K562 (cell line): Measurements from ENCODE around the gene ITGA1. TPM values are rescaled to one million over a fixed set of nuclear protein-coding genes. Genes with fewer than 3 reads are reported as not detected.

Experiments used
- ATAC-seq: fragments of 200-7000 bp; cut with Tn5 transposase; 3 replicates; pipeline ENCODE4 v1.9.1; 2020; ENCODE audit warnings: moderate library complexity
- BruUV-seq: library from RNA; stranded (reverse); fragments of 400-500 nt; replicated peaks from 2 replicates; lab custom pipeline; 2021; lab: Mats Ljungman, UMichigan
- CTCF ChIA-PET: fragments of 300-600 bp; formaldehyde crosslinking; extraction: SDS; loops from one replicate; lab custom pipeline; 2021; ENCODE audit warnings: low intra/inter-chr PET ratio; lab: Yijun Ruan, JAX
- POLR2A ChIA-PET: fragments of 300-600, 350-650 bp; sonication (Branson Sonifier 250); formaldehyde crosslinking; extraction: SDS; loops from one replicate; lab custom pipeline; 2021; ENCODE audit warnings: antibody characterized with exemption, inconsistent platforms; lab: Yijun Ruan, JAX
- DNase-seq, 4 experiments: peaks; one replicate each; pipeline versions ENCODE4 v3.0.0 to v3.0.0-alpha.2; 2011 to 2018; ENCODE audit warnings: low spot score in 3 of 4, mixed read lengths in 3 of 4; ENCODE audit errors: extremely low read depth in 1 of 4
- FAIRE-seq: peaks from 2 replicates; lab custom pipeline; 2011; peaks lifted over from hg19 to GRCh38; lab: Jason Lieb, UNC
- H2AFZ ChIP-seq: 2 replicates; pipeline ENCODE4 v1.6.0; 2011; ENCODE audit warnings: low read depth, low read length, control low read depth, inconsistent platforms
- H3K27ac ChIP-seq: fragments of 200-600 bp; 3 replicates; pipeline ENCODE4 v1.8.0; 2011; ENCODE audit warnings: low read depth, mild to moderate bottlenecking, control low read depth, inconsistent platforms, low read length, moderate library complexity, mixed read lengths; ENCODE audit errors: extremely low read depth
- H3K27me3 ChIP-seq, 2 experiments: fragments of 300-600 bp in 1 of 2; 2 replicates in 1 of 2; 3 replicates in 1 of 2; pipeline versions ENCODE4 v1.6.0 to v1.8.0; 2011; ENCODE audit warnings: inconsistent platforms in 2 of 2, low read length in 2 of 2, mild to moderate bottlenecking in 1 of 2, mixed read lengths in 1 of 2, moderate library complexity in 1 of 2; ENCODE audit not compliant: control insufficient read depth in 2 of 2, insufficient read depth in 2 of 2
- H3K36me3 ChIP-seq: fragments of 300-600 bp; 3 replicates; pipeline ENCODE4 v1.8.0; 2011; ENCODE audit warnings: mild to moderate bottlenecking, low read length, inconsistent platforms; ENCODE audit not compliant: control insufficient read depth, insufficient read depth
- H3K4me1 ChIP-seq, 2 experiments: fragments of 200-600 bp in 1 of 2; replicated peaks in 1 of 2; 2 replicates in 1 of 2; 3 replicates in 1 of 2; pipeline versions ENCODE4 v1.5.1 to v1.8.0; 2011; ENCODE audit warnings: inconsistent platforms in 2 of 2, low read length in 2 of 2, mild to moderate bottlenecking in 1 of 2, mixed read lengths in 1 of 2, moderate library complexity in 1 of 2; ENCODE audit not compliant: control insufficient read depth in 2 of 2, insufficient read depth in 2 of 2
- H3K4me2 ChIP-seq: 2 replicates; pipeline ENCODE4 v1.6.1; 2011; ENCODE audit warnings: low read length, control low read depth, inconsistent platforms, mixed read lengths; ENCODE audit not compliant: insufficient read depth
- H3K4me3 ChIP-seq: fragments of 200-600 bp; sonication (generic), shearing (Covaris generic); 2 replicates; pipeline ENCODE4 v1.5.1; 2016; ENCODE audit warnings: control low read depth, inconsistent platforms
- H3K79me2 ChIP-seq: fragments of 200-600 bp; 3 replicates; pipeline ENCODE4 v1.8.0; 2011; ENCODE audit warnings: low read length, inconsistent platforms; ENCODE audit not compliant: control insufficient read depth, insufficient read depth
- H3K9ac ChIP-seq, 2 experiments: 2 replicates each; pipeline versions ENCODE4 v1.6.0 to v1.6.1; 2011; ENCODE audit warnings: low read depth in 2 of 2, low read length in 2 of 2, control low read depth in 1 of 2, inconsistent platforms in 1 of 2, mild to moderate bottlenecking in 1 of 2, mixed read lengths in 1 of 2; ENCODE audit not compliant: insufficient read depth in 1 of 2
- H3K9me1 ChIP-seq: one replicate; pipeline ENCODE4 v1.6.0; 2011; ENCODE audit warnings: inconsistent platforms, mild to moderate bottlenecking, low read length, moderate library complexity; ENCODE audit not compliant: control insufficient read depth, insufficient read depth
- H3K9me3 ChIP-seq: replicated peaks from 2 replicates; pipeline ENCODE4 v1.5.1; 2011; ENCODE audit warnings: low read depth, low read length, inconsistent platforms; ENCODE audit not compliant: control insufficient read depth, insufficient read depth
- H4K20me1 ChIP-seq: replicated peaks from 2 replicates; pipeline ENCODE4 v1.6.1; 2011; ENCODE audit warnings: low read length, inconsistent platforms, mixed read lengths; ENCODE audit not compliant: control insufficient read depth, insufficient read depth
- BHLHE40 ChIP-seq: IDR thresholded peaks from 2 replicates; pipeline ENCODE4 v1.6.1; 2011; ENCODE audit warnings: low read length, improper control_type of control experiment
- BRD9 ChIP-seq: fragments of 450-650 bp; IDR thresholded peaks from 2 replicates; pipeline ENCODE4 v1.6.1; 2018; ENCODE audit warnings: low read depth; ENCODE audit not compliant: partially characterized antibody
- DACH1 ChIP-seq: fragments of 450-650 bp; IDR thresholded peaks from 2 replicates; pipeline ENCODE4 v1.6.1; 2018; ENCODE audit not compliant: partially characterized antibody
- FOXM1 ChIP-seq, 2 experiments: fragments of 450-650 bp in 1 of 2; sonication (generic) in 1 of 2; formaldehyde crosslinking in 1 of 2; IDR thresholded peaks; 2 replicates each; pipeline versions ENCODE4 v1.6.1 to v1.9.0; 2017 to 2022; ENCODE audit warnings: low read depth in 2 of 2, mild to moderate bottlenecking in 2 of 2, missing genetic modification reagents in 1 of 2, moderate library complexity in 1 of 2
- KAT7 ChIP-seq: sonication (generic); formaldehyde crosslinking; IDR thresholded peaks from 2 replicates; pipeline ENCODE4 v1.8.0; 2022; ENCODE audit warnings: missing genetic modification reagents, mild to moderate bottlenecking, borderline replicate concordance
- MXI1 ChIP-seq: IDR thresholded peaks from 2 replicates; pipeline ENCODE4 v1.6.1; 2011; ENCODE audit warnings: low read depth, mild to moderate bottlenecking, improper control_type of control experiment, low read length
- MYC ChIP-seq, 2 experiments: fragments of 250-450 bp in 1 of 2; sonication (Bioruptor Pico) in 1 of 2; IDR thresholded peaks; 2 replicates each; pipeline versions ENCODE4 v1.5.1 to v1.6.1; 2012 to 2021; ENCODE audit warnings: low read depth in 2 of 2, borderline replicate concordance in 1 of 2, improper control_type of control experiment in 1 of 2, low read length in 1 of 2, mild to moderate bottlenecking in 1 of 2, moderate library complexity in 1 of 2
- SAP30 ChIP-seq: fragments of 200-600 bp; sonication (generic); IDR thresholded peaks from 2 replicates; pipeline ENCODE4 v1.6.1; 2012; ENCODE audit warnings: borderline replicate concordance, low read depth, mild to moderate bottlenecking, moderate library complexity, low read length, control low read depth, inconsistent platforms; ENCODE audit not compliant: insufficient read depth, poor library complexity, severe bottlenecking
- SIN3A ChIP-seq, 2 experiments: fragments of 150-350 bp in 1 of 2; IDR thresholded peaks; 2 replicates each; pipeline ENCODE4 v1.6.1; 2011 to 2016; ENCODE audit warnings: borderline replicate concordance in 2 of 2, low read depth in 2 of 2, low read length in 2 of 2, mild to moderate bottlenecking in 2 of 2, moderate library complexity in 2 of 2; ENCODE audit not compliant: control insufficient read depth in 1 of 2
- SMAD4 ChIP-seq: fragments of 250-450 bp; sonication (Bioruptor Pico); conservative IDR thresholded peaks from 2 replicates; pipeline ENCODE4 v1.8.0; 2021; ENCODE audit warnings: inconsistent platforms, mild to moderate bottlenecking, moderate library complexity
- SMARCA4 ChIP-seq: fragments of 450-650 bp; IDR thresholded peaks from 2 replicates; pipeline ENCODE4 v1.6.1; 2016
- ZNF12 ChIP-seq: sonication (generic); formaldehyde crosslinking; IDR thresholded peaks from 2 replicates; pipeline ENCODE4 v1.4.0; 2020; ENCODE audit warnings: mild to moderate bottlenecking, missing genetic modification reagents
- WGBS: fragments of 100-300 bp; shearing (Covaris generic); methylation state at CpG from one replicate; pipeline ENCODE4 v1.1.6; 2016; ENCODE audit warnings: low coverage, mixed read lengths; ENCODE audit not compliant: insufficient coverage; ENCODE audit errors: missing lambda C conversion rate; 5-methylcytosine and 5-hydroxymethylcytosine counted together
- in situ Hi-C: fragments of 300-500 bp; cut with MboI; formaldehyde crosslinking; loops from 4 replicates; pipeline ENCODE4 v1.15.0; 2018; ENCODE audit warnings: inconsistent platforms, mixed read lengths
- intact Hi-C: fragments of 100-400 bp; cut with micrococcal nuclease; formaldehyde crosslinking; loops from 2 replicates; pipeline ENCODE4 v1.14.2; 2022
- polyA plus RNA-seq, 8 experiments: library from polyadenylated mRNA; depleted of rRNA in 4 of 8; stranded (reverse) in 5 of 8; unstranded in 3 of 8; fragments of >200 nt; fragmentation: Nextera tagmentation in 2 of 8; fragmentation: Illumina TruSeq in 1 of 8; extraction: Ambion mirVana in 2 of 8; extraction: Trizol in 1 of 8; gene quantifications; 2 replicates each; pipeline versions ENCODE4 v1.2.1 to v1.2.3, GENCODE V29; 2011 to 2014; ENCODE audit warnings: inconsistent platforms in 1 of 8, missing spikeins in 1 of 8
- total RNA-seq, 7 experiments: library from RNA; depleted of rRNA in 6 of 7; stranded (reverse); fragments of >200 nt in 6 of 7; fragmentation: Illumina TruSeq in 2 of 7; extraction: Trizol in 2 of 7; gene quantifications; 2 replicates each; pipeline versions ENCODE4 v1.2.1 to v1.2.3, GENCODE V29; 2011 to 2021; ENCODE audit warnings: low replicate concordance in 1 of 7
- TF ChIP-seq, protein P1 (sequence below): sonication (generic); IDR thresholded peaks from 2 replicates; pipeline ENCODE4 v1.6.1; 2016

The ITGA1 gene
- total and polyA plus RNA-seq, 9 of the 15 experiments (the other 6 are each of a cell fraction or from before 2014, with no cell fraction given) = 0.04 to 0.22 TPM; not detected in 7

DNA sequence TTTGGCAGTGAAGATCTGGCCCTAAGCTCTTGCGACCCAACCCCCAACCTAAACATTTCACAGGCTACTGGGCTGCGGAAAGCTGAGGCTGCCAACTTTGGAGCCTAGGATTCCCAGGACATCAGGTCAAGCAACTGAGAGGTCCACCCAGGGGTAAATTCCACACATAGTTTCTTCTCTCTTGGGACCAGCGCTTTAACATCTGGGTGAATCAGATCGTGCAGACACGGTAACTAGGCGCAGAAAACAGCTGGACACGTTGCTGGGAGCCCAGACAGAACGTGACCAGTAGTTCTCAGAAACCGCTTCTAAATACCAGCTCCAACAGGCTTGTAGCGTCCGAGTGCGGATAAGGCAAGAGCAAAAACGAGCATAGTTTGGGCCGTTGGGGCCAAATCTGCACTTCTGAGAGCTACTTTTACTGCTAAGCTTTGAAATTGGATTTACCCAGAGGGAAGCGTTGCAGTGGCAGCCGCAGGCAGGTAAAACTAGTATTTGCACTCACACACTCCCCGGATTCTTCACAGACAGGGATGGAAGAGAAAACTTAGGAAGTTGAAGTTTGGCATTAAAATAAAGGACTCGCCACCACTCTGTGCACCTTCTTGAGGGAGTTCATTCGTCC lies 11.8 kb downstream of the ITGA1 start:
- Histone ChIP-seq H3K36me3 (peaks cover 27% of the 10 kb centered on the region), H3K27me3 (no peaks in the 10 kb centered on the region), H3K4me3 (peak overlapping the region; percentile 65), H2AFZ (peak overlapping the region; percentile 97), H3K4me2 (peak overlapping the region; percentile 99), H3K4me1 (peaks cover 0 to 10% of the 10 kb centered on the region in 2 experiments; a peak in 4 of 5 replicates), H3K79me2 (peaks cover 49% of the 10 kb centered on the region), H3K9me3 (no peaks in the 10 kb centered on the region), H3K27ac (peak overlapping the region; percentile 95; the same call in 2 of the 3 replicates), H3K9me1 (peaks cover 4% of the 10 kb centered on the region), H3K9ac (peak overlapping the region; percentile 90 to 94), H4K20me1 (peaks cover 16% of the 10 kb centered on the region)
- TSS peak; percentile 92 for BruUV-seq
- ATAC-seq = peak; percentile 25
- DNase-seq = peak in 3 of 4 experiments; percentile 12 to 48 (median 27)
- POLR2A ChIA-PET = interaction anchor here (1.0 to 1.6 kb wide), 6 partner anchors 9 to 1511 kb away, joined by 3 to 7 read pairs (median 4); partner anchors contain the start of genes ARL15, ITGA1 and PELO
- WGBS = 2% methylated on average over 19 of the region's 19 CpGs
- intact Hi-C loops = no loop called here
- CTCF ChIA-PET = no interaction called here
- FAIRE-seq = peak; percentile 74
- in situ Hi-C loops = no loop called here
- TF ChIP-seq SMARCA4 (0 out of 2 replicates have a peak, but pooled peaks have one; percentile 11), MYC (IDR thresholded peaks at IDR 0.05; ENCODE audit: low read depth, low read length) (no peak), MYC (CRISPR knock-in tag; IDR thresholded peaks at IDR 0.05; ENCODE audit: borderline replicate concordance, low read depth) (no peak), BHLHE40 (peak; percentile 78), SMAD4 (CRISPR knock-in tag) (no peak), FOXM1 (IDR thresholded peaks at IDR 0.05; ENCODE audit: low read depth) (no peak), FOXM1 (CRISPR knock-in tag; IDR thresholded peaks at IDR 0.05; ENCODE audit: low read depth) (no peak), ZNF12 (CRISPR knock-in tag) (no peak), SIN3A (IDR thresholded peaks at IDR 0.05; ENCODE audit: borderline replicate concordance in 2 of 2, control insufficient read depth in 1 of 2, low read depth in 2 of 2, low read length in 2 of 2) (peak in 1 of 2 experiments; percentile 63; a peak in 1 of 4 replicates), MXI1 (0 out of 2 replicates have a peak, but pooled peaks have one; percentile 37), BRD9 (no peak), SAP30 (peak; percentile 46), DACH1 (peak; percentile 65), KAT7 (peak; percentile 74; the same call in 1 of the 2 replicates)
- TF ChIP-seq, protein P1, sequence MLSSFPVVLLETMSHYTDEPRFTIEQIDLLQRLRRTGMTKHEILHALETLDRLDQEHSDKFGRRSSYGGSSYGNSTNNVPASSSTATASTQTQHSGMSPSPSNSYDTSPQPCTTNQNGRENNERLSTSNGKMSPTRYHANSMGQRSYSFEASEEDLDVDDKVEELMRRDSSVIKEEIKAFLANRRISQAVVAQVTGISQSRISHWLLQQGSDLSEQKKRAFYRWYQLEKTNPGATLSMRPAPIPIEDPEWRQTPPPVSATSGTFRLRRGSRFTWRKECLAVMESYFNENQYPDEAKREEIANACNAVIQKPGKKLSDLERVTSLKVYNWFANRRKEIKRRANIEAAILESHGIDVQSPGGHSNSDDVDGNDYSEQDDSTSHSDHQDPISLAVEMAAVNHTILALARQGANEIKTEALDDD = peak; percentile 28; the same call in 1 of the 2 replicates
